Measurements from ENCODE around the gene ILF3. TPM values are rescaled to one million over a fixed set of nuclear protein-coding genes. Genes with fewer than 3 reads are reported as not detected.

Gene ILF3
- total RNA-seq, 4 donors from 2014 or later: 101 to 237 (median 120) TPM

DNA sequence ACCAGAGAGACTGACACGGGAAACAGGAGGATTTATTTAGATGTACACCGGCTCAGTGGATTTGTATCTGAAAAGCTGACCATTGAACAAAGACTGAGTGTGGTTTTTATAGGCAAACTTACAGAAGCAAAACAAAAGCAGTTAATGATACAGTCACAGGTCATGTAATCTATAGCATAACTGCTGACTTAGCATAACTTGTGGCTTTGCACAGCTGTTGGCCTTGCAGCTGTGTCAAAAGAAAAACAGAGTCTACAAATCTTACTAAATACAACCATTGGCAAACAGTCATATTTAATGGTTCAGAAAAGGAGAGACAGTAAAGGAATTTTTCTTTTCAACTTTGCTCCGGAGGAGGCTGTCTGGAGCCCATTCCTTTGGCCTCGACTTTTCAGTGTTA lies 2.3 kb upstream of the ILF3 start:
- DNase-seq (ENCODE audit: low spot score) (no peak), ATAC-seq (ENCODE audit: low FRiP score) (no peak)
- TF ChIP-seq CTCF (IDR thresholded peaks at IDR 0.05): no peak

DNA sequence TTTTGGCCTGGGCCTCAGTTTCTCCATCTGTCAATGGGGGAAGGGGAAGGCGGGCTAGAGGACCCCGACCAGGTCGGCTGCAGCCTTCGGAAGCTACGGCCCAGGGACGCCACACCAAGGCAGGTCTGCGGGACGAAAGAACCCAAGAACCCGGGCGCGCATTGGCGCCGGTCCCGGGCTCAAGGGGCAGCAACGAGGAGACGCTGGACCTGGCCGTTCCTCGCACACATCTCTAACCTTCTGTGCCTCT lies 739 bp upstream of the ILF3 start:
- ATAC-seq (ENCODE audit: low FRiP score) (peak; percentile 21), DNase-seq (ENCODE audit: low spot score) (no peak)
- no peak for TF ChIP-seq CTCF (IDR thresholded peaks at IDR 0.05)

DNA sequence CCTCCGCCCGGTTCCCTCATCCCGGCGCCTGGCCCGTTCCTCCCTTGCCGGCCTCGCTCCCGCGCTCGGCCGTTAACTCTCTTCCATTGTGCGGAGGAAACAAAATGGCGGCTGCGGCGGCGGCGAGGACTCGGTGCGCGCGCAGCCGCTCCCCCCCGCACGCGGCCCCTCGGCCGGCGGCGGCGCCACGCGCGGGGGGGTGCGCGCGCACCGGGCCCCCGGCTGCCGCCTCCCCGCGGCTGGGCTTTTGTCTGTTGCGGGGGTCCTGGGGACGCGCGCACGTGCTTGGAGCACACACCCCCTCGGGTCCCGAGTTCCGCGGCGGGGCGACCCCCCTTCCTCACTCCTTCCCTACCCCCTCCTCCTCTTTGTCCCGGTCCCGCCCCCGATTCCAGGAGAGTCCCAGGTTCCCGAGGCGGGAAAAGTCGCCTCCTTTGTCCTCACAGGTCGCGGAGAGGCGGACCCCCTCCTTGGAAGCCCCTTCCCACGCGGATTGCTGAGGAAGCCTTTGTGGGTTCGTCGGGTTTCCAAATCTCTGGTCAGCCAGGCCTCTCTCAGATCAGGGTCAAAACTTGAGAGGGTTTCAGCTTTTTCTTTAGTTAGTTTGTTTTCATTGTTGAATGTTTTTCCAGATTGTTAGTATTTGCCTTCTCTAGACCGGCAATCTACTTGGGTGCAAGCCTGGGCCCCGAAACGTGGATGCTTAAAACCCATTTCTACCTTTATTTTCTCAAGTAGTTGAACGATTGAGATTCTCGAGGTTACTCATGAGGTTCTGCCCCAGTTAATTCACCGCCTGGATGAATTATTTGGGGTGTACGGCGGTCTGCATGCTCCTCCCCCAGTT lies 687 bp downstream of the ILF3 start:
- no peak for DNase-seq (ENCODE audit: low spot score)
- ATAC-seq (ENCODE audit: low FRiP score): peak; percentile 12
- TF ChIP-seq CTCF (IDR thresholded peaks at IDR 0.05): no peak

DNA sequence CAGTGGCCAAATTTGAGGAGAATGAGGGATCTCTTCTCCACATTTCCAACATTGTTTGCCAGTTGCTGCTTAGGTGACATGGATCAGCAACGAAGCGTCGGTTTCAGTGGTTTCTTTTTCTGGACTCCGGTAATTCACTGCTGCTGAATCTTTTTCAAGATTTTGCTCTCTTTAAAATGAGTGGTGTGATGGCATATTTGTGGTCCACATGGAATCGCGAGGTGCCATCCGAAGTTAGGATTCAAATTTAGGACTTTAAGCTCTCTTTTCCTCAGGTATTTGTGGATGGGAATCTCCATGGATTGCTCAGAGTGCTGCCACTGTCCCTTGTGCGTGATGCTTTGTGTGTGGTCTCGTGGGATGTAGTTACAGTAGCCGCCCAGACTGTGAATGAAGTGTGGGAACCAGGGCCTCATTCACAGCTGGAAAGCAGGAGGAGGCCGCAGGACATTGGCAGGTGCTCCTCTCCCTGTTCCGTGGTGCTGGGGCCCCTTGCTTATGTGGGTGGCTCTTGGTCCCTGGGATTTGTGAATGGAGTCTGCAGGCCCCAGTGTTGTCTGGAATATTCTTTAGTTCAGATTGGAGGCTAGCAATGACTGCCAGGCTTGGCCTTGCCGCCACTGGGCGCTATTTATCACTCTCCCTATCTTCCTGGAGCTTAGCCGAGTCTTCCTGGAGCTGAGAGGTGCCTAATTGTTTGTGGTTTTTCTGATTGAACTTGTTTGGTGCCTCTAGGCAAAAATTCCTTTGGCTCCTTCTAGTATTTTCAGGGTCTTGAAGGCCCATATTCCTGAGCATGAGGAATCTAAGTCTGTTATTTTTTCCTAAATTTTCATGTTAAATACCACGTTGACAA lies 1.5 kb downstream of the ILF3 start:
- ATAC-seq (ENCODE audit: low FRiP score) (no peak), DNase-seq (ENCODE audit: low spot score) (no peak)
- no peak for TF ChIP-seq CTCF (IDR thresholded peaks at IDR 0.05)

- no peak for TF ChIP-seq CTCF (IDR thresholded peaks at IDR 0.05)
- no peak for DNase-seq (ENCODE audit: low spot score)
Observed at GRCh38 chr19:10660346-10660745, 6.2 kb downstream of the ILF3 start.

GRCh38 chr19:10661946-10662345 lies 7.8 kb downstream of the ILF3 start:
- TF ChIP-seq CTCF (IDR thresholded peaks at IDR 0.05): no peak
- ATAC-seq (ENCODE audit: low FRiP score) (no peak), DNase-seq (ENCODE audit: low spot score) (no peak)

More at GRCh38 chr19:10660346-10660745, 6.2 kb downstream of the ILF3 start:
- ATAC-seq (ENCODE audit: low FRiP score): no peak

Measured in omental fat pad (tissue), 4 donors.